ENCODE data around the gene TLE1.

GRCh38 chr9:81693671-81694378 lies 4.5 kb upstream of the TLE1 start:
- TF ChIP-seq CTCF (IDR thresholded peaks at IDR 0.05) (no peak), POLR2A (IDR thresholded peaks at IDR 0.05) (no peak)

Measured in adrenal gland (tissue), 5 donors.